Stimulated activated memory B cell treated with anti-CD40 and anti-IgM and Interleukin-4, amounts not matched to agents 10 μg/mL and 1 μg/mL and 100 μg/mL, for 72 hours (primary cell): ENCODE measurements around the gene TXN2.
"Not testable (repeated sequence)": the region's sequence is repeated elsewhere in the genome, so short reads cannot be mapped to it uniquely, and the experiment has no call there.

Experiments used
- ATAC-seq: fragments of 150-1000 bp; cut with Tn5 transposase; 2 replicates; pipeline ENCODE4 v1.10.0; 2021
- H3K27ac Mint-ChIP-seq: one replicate; pipeline ENCODE4 v1.8.0; 2022; ENCODE audit warnings: mild to moderate bottlenecking, mixed read lengths
- H3K27me3 Mint-ChIP-seq: one replicate; pipeline ENCODE4 v1.8.0; 2022; ENCODE audit warnings: mixed read lengths
- H3K36me3 Mint-ChIP-seq: one replicate; pipeline ENCODE4 v1.8.0; 2022; ENCODE audit warnings: mixed read lengths
- H3K4me1 Mint-ChIP-seq: one replicate; pipeline ENCODE4 v1.8.0; 2022; ENCODE audit warnings: mixed read lengths
- H3K4me3 Mint-ChIP-seq: one replicate; pipeline ENCODE4 v1.8.0; 2022; ENCODE audit warnings: mild to moderate bottlenecking, moderate library complexity, mixed read lengths
- H3K9me3 Mint-ChIP-seq: one replicate; pipeline ENCODE4 v1.8.0; 2022; ENCODE audit warnings: mixed read lengths

The TXN2 gene

DNA sequence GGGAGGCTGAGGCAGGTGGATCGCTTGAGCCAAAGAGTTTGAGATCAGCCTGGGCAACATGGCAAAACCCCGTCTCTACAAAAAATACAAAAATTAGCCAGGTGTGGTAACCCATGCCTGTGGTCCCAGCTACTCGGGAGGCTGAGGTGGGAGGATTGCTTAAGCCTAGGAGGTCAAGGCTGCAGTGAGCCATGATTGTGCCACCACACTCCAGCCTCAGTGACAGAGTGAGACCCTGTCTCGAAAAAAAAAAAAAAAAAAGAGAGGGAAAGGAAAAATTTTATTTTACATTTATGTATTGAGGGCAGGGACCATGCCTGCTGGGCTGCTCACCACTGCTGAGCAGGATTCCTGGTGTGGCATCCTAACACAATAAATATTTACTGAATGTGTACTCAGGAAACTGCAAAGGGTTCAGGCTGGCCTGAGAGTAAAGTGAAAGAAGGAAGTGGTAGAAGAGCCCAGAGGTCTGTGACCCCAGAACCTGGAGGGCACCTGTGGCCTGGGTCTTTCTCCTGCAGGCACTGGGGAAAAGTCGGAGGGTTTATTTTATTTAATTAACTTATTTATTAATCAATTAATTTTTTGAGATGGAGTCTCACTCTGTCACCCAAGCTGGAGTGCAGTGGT is 28.3 kb downstream of the TXN2 start:
- H3K27me3 Mint-ChIP-seq, ATAC-seq, H3K9me3 Mint-ChIP-seq, H3K36me3 Mint-ChIP-seq: not testable (repeated sequence)
- Mint-ChIP-seq H3K27ac (peak overlapping the region; percentile 65), H3K4me3 (peak overlapping the region; percentile 53), H3K4me1 (peaks cover 52% of the 10 kb centered on the region)

DNA sequence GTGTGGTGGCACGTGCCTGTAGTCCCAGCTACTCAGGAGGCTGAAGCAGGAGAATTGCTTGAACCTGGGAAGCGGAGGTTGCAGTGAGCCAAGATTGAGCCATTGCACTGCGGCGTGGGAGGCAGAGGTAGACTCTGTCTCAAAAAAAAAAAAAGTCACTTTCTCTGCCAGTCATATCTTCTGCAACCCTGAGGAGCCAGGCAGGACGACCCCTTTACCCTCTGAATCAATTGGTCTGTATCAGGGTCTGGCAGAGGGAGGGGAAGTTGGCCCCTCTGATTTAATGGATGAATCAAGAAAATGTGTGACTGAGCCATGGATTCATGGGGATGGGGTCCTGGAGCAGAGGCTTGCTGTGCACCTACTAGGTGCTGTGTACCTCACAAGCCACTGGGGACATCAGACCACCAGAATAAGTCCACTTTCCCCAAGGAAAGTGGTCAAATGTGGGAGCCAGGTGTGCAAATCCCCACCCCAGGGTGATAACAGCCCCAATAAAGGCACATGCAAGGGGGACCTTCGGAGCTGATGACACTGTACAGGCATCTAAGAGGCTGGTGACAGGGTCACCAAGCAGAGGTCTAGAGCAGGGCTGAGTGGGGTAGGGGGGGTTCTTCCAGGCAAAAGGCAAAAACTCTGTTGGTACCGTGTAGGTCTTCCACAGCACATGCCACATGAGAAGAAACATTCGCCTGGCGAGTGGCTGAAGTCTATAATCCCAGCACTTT is 29.0 kb downstream of the TXN2 start:
- Mint-ChIP-seq H3K4me1 (peaks cover 52% of the 10 kb centered on the region), H3K27me3 (no peaks in the 10 kb centered on the region), H3K27ac (peak overlapping the region; percentile 65), H3K9me3 (no peaks in the 10 kb centered on the region), H3K36me3 (no peaks in the 10 kb centered on the region), H3K4me3 (peak overlapping the region; percentile 9)
- ATAC-seq, result no peak

DNA sequence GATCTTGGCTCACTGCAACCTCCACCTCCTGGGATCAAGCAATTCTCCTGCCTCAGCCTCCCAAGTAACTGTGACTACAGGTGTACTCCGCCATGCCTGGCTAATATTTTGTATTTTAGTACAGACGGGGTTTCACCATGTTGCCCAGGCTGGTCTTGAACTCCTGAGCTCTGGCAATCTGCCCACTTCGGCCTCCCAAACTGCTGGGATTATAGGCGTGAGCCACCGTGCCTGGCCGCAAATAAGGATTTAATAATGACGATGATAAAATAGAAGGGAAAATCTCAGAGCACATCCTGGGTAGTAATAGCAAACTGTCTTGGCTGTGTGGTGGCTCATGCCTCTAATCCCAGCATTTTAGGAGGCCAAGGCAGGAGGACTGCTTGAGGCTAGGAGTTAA is 30.5 kb downstream of the TXN2 start:
- not testable (repeated sequence) for ATAC-seq

GRCh38 chr22:36449596-36450175 is 31.8 kb downstream of the TXN2 start:
- Mint-ChIP-seq H3K36me3 (no peaks in the 10 kb centered on the region), H3K27me3 (no peaks in the 10 kb centered on the region), H3K4me1 (peaks cover 51% of the 10 kb centered on the region), H3K27ac (no peak overlapping the region), H3K9me3 (no peaks in the 10 kb centered on the region), H3K4me3 (no peak overlapping the region)
- ATAC-seq, result no peak

More for the DNA sequence above, 30.5 kb downstream of the TXN2 start:
- not testable (repeated sequence) for H3K9me3 Mint-ChIP-seq, H3K4me3 Mint-ChIP-seq, H3K27me3 Mint-ChIP-seq, H3K36me3 Mint-ChIP-seq
- Mint-ChIP-seq H3K4me1 (peaks cover 46% of the 10 kb centered on the region), H3K27ac (peak overlapping the region; percentile 65)

DNA sequence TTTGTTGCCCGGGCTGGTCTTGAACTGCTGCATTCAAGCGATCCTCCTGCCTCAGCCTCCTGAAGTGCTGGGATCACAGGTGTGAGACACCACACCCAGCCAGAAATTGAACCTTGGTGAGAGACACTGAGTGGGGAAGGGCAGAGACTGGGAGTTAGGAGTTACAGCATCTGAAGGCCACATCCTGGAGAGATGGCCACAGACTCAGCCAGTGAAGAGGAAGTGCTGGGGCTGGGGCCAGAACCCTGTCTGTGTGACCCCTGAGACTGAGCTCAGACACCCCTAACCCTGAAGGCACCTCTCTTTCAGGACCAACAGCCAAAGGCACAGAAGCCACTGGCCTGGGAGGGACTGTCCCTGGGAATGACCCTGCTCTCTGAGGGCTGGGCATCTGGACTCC is 33.8 kb downstream of the TXN2 start:
- H3K27me3 Mint-ChIP-seq, result no peaks in the 10 kb centered on the region
- ATAC-seq, result no peak
- H3K4me1 Mint-ChIP-seq, result peaks cover 49% of the 10 kb centered on the region
- no peaks in the 10 kb centered on the region for H3K36me3 Mint-ChIP-seq
- peak overlapping the region; percentile 53 for H3K27ac Mint-ChIP-seq
- no peak overlapping the region for H3K4me3 Mint-ChIP-seq
- no peaks in the 10 kb centered on the region for H3K9me3 Mint-ChIP-seq

DNA sequence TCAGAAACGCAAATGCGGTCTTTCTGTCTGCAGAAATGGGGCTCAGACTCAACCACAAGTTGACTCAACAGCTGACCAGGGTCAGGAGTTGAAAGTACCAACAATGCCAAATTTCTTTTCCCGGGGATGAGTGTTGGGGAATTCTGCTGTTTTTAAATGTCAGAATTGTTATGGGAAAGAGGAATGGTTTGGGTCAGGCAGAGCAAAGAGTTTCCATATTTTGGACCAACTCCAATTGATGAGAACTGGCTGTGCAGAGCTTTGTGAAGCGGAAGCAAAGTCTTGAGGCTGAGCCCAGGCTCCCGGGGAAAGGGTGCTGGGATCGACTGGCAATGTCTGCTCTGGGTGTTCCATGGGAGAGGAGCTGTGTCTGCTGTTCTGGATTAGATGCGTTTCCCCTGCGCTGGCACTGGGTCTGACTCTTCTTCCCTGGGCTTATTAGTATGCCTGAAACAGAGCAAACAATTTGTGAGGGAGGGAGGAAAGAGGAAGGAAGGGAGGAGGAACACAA is 36.2 kb downstream of the TXN2 start:
- H3K36me3 Mint-ChIP-seq, result no peaks in the 10 kb centered on the region
- no peak overlapping the region for H3K4me3 Mint-ChIP-seq
- peak overlapping the region; percentile 20 for H3K27ac Mint-ChIP-seq
- no peaks in the 10 kb centered on the region for H3K9me3 Mint-ChIP-seq
- H3K27me3 Mint-ChIP-seq, result no peaks in the 10 kb centered on the region
- no peak for ATAC-seq
- H3K4me1 Mint-ChIP-seq, result peaks cover 35% of the 10 kb centered on the region

DNA sequence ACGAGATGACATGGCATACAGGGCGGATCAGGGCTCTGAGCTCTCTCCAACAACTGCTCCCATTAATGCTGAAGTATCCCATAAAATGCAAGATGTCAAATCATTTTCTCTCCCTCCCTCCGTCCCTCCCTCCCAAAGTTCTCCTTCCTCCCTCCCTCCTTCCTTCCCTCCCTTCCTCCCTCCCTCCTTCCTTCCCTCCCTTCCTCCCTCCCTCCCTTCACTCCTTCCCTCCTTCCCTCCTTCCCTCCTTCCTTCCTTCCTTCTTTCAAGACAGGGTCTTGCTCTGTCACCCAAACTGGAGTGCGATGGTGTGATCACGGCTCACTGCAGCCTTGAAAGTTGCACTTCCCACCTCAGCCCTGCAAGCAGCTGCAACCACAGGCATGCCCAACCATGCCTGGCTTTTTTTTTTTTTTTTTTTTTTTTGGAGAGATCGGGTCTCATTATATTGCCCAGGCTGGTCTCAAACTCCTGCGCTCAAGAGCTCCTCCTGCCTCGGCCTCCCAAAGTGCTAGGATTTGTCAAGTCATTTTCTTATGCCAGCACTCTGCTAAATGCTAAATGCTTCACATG is 38.2 kb downstream of the TXN2 start:
- H3K4me1 Mint-ChIP-seq, result peaks cover 36% of the 10 kb centered on the region
- H3K4me3 Mint-ChIP-seq, result peak overlapping the region; percentile 15
- H3K27ac Mint-ChIP-seq, result peak overlapping the region; percentile 6
- H3K9me3 Mint-ChIP-seq, result no peaks in the 10 kb centered on the region
- H3K27me3 Mint-ChIP-seq, result no peaks in the 10 kb centered on the region
- H3K36me3 Mint-ChIP-seq, result no peaks in the 10 kb centered on the region
- peak; percentile 74 for ATAC-seq

DNA sequence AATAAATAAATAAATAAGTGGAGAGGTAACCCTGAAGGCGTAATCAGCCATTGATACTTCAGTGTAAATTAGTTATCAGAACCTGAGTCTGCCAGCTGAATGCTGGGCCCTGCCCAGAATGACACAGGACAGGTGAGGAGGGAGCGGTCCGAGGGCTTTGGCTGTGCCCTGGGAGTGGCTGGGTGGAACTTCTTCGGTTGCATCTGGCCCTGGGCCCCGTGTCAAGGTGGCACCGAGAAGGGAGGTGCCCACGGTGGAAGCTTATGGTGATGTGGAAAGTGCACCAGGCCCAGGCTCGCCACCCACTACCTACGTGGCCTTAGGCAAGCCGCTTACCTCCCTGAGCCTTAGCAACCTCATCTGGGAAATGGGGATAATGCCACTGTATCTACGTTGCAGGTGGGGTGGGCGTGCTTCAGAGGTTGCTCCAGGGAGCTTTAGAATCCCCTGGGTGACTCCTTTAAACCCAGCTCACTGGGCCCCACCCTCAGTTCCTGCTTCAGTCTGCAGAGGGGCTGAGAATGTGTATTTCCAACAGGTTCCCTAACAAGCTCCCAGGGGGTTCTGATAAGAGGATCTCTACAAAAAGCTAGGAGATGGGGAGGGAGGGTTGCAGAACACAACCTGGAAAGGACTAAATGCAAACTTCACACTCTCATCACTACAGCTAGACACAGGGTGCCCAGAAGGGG is 38.8 kb downstream of the TXN2 start:
- peaks cover 36% of the 10 kb centered on the region for H3K4me1 Mint-ChIP-seq

DNA sequence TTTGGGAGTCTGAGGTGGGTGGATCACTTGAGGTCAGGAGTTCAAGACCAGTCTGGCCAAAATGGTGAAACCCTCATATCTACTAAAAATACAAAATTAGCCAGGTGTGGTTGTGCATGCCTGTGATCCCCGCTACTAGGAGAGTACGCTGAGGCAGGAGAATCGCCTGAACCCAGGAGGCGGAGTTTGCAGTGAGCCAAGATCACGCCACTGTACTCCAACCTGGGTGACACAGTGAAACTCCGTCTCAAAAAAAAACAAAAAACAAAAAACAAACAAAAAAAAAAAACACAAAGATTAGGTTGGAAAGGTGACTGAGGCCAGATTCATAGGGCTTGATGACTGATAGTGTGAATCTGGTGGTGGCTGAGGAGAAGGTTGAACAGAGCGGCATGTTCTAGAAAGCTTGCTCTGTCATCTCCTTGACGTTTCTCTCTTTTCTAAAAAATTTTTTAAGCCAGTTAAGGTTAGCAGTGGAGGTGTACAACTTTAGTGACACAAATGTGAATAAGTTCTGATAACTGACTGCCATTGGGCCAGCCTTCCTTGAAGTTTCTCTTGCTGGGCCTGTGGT is 40.9 kb downstream of the TXN2 start:
- ATAC-seq, result no peak
- no peaks in the 10 kb centered on the region for H3K27me3 Mint-ChIP-seq
- peaks cover 44% of the 10 kb centered on the region for H3K4me1 Mint-ChIP-seq
- H3K4me3 Mint-ChIP-seq, result no peak overlapping the region
- no peaks in the 10 kb centered on the region for H3K36me3 Mint-ChIP-seq
- peak overlapping the region; percentile 37 for H3K27ac Mint-ChIP-seq
- no peaks in the 10 kb centered on the region for H3K9me3 Mint-ChIP-seq

More for the DNA sequence above, 38.8 kb downstream of the TXN2 start:
- Mint-ChIP-seq H3K27ac (peak overlapping the region; percentile 6), H3K4me3 (no peak overlapping the region), H3K36me3 (no peaks in the 10 kb centered on the region), H3K27me3 (no peaks in the 10 kb centered on the region), H3K9me3 (no peaks in the 10 kb centered on the region)
- no peak for ATAC-seq

DNA sequence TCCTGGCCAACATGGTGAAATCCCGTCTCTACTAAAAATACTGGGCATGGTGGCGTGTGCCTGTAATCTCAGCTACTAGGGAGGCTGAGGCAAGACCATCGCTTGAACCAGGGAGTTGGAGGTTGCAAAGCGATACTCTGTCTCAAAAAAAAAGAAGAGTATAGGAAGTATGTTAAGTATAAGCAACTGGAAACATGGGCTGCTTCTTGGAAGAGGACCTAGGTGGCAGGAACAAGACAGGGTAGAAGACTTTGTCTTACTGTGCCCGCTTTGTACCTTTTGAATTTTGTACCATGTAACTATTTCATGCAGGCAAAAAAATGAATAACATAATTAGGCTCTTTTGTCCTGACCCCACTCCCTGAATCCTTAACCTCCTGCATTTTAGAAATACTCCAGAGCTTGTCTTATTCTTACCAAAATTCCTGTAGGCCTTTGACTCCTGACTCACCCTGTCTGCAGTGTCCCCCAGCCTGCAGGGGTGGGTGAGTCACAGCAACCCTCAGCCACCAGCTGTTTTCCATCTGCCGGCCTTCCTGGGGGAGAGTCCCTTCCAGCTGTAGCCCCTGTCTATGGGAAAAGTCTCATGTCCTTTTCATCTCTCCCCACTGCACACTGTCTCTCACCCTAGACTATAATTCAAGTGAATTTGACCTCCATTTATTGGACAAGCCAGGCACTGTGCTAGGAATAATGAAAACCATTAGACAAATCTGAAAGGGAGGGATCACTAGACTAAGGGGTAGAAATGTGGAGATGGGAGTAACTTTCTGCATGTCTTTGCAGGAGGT is 41.8 kb downstream of the TXN2 start:
- Mint-ChIP-seq H3K27me3 (no peaks in the 10 kb centered on the region), H3K36me3 (no peaks in the 10 kb centered on the region), H3K4me1 (peaks cover 44% of the 10 kb centered on the region), H3K27ac (peak overlapping the region; percentile 0), H3K4me3 (no peak overlapping the region), H3K9me3 (no peaks in the 10 kb centered on the region)
- no peak for ATAC-seq

DNA sequence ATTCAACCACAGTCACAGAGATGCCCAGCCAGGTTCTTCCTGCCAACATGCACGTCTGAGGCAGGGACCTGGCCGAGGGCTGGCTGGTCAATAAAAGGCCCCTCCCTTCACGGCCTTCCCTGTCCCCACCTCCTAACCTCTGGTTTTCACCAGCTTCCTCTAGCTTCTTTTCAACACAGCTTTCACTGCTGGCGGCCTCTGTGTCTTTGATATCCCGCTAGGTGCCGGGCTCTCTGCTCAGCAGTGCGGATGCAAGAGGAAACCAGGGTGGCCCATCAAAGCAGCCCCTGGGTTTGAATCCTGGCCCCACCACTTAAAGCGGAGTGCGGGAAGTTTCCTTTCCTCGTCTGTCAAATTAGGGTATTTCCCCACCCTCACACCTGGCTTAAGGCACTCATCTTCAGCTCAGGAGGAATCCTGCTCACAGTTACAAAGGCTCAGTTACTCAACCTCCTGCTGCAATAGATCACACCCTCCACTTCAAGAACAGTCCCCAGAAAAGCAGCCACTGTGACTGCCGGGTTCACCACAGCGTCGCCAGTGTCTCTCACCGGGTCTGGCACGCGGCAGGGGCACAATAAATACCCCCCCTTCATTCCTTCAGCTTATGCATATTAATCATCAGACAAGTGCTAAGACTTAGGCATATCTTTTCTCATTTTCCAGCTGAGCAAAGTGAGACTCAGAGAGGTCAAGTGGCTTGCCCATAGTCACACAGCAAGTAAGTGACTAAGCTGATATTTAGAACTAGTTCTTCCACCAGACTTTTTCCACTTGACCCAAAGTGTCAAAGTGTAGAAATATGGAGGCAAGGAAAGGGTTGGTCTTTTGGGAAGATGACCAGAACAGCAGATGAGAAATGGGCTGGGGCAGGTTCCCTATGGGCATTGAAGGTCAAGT is 45.7 kb downstream of the TXN2 start:
- Mint-ChIP-seq H3K4me1 (peaks cover 38% of the 10 kb centered on the region), H3K9me3 (no peaks in the 10 kb centered on the region), H3K36me3 (no peaks in the 10 kb centered on the region), H3K27me3 (no peaks in the 10 kb centered on the region), H3K27ac (peak overlapping the region; percentile 71), H3K4me3 (peak overlapping the region; percentile 13)
- peak; percentile 88 for ATAC-seq

DNA sequence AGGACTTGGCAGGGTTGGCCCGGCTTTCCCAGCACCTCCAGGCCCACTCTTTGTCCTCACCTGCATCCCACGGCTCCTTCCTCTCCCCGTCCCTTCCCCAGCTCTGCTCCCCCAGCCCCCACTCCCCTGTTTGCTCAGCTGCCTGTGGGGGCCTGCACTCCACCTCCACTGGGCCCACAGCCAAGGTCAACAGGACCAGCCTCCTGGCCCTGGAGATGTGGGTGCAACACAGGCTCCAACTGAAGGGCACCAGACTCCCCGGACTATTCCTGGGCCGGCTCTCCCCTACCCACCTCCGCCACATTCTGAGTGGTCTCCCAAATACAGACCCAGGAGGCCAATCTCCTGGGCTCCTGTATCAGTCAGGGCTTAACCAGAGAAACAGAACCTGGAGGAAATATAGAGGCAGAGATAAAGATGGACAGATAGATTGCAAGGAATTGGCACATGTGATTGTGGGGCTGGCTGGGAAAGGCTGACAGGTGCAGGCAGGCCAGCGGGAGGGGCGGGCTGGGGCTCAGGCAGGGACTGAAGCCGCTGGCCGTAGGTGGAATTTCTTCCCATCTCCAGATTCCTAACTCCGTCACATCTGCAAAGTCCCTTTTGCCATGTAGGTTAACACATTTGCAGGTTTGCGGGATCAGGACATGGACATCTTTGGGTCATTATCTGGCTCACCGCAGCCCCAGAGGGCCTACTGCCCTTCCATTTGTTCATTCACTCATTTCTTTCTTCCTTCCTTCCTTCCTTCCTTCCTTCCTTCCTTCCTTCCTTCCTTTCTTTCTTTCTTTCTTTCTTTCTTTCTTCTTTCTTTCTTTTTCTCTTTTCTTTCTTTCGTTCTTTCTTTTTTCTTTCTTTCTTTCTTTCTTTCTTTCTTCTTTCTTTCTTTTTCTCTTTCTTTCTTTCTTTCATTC is 47.9 kb downstream of the TXN2 start:
- H3K4me3 Mint-ChIP-seq, result no peak overlapping the region
- ATAC-seq, result no peak
- H3K27ac Mint-ChIP-seq, result peak overlapping the region; percentile 71
- H3K4me1 Mint-ChIP-seq, result peaks cover 30% of the 10 kb centered on the region
- no peaks in the 10 kb centered on the region for H3K9me3 Mint-ChIP-seq
- H3K27me3 Mint-ChIP-seq, result no peaks in the 10 kb centered on the region
- H3K36me3 Mint-ChIP-seq, result no peaks in the 10 kb centered on the region
